GM18507 (cell line): ENCODE measurements around the gene YPEL4.

ENCODE experiments used
- DNase-seq: peaks from one replicate; pipeline ENCODE4 v3.0.0; 2011; ENCODE audit warnings: low read depth; ENCODE audit not compliant: insufficient read length; ENCODE audit errors: extremely low spot score
- FAIRE-seq: peaks from 2 replicates; lab custom pipeline; 2011; peaks lifted over from hg19 to GRCh38; lab: Jason Lieb, UNC

The YPEL4 gene

GRCh38 chr11:57597916-57598830 lies 51.5 kb downstream of the YPEL4 start:
- FAIRE-seq: no peak
- DNase-seq: no peak

GRCh38 chr11:57597461-57597915 lies 52.2 kb downstream of the YPEL4 start, which contains the start of gene SERPING1:
SERPING1 (plus strand) TSS chr11:57597685; CDS start chr11:57598271, 586 bp downstream.
- no peak for FAIRE-seq

GRCh38 chr11:57596266-57596885 lies 53.3 kb downstream of the YPEL4 start:
- no peak for DNase-seq
- no peak for FAIRE-seq

More at GRCh38 chr11:57597461-57597915, 52.2 kb downstream of the YPEL4 start, which contains the start of gene SERPING1:
- no peak for DNase-seq
